OCI-LY1 (cell line): Measurements from ENCODE around the gene IBA57.

ENCODE experiments used
- H2AFZ ChIP-seq: fragments of 200-600 bp; sonication (generic), shearing (Covaris generic); 2 replicates; pipeline ENCODE4 v1.6.0; 2014; ENCODE audit warnings: antibody characterized with exemption, mild to moderate bottlenecking, low read length
- H3F3A ChIP-seq: fragments of 200-600 bp; sonication (generic), shearing (Covaris generic); 2 replicates; pipeline ENCODE4 v1.6.0; 2014; ENCODE audit warnings: mild to moderate bottlenecking, antibody characterized with exemption, low read length, moderate library complexity; ENCODE audit not compliant: insufficient read depth
- H3K27ac ChIP-seq: fragments of 200-600 bp; sonication (generic); 2 replicates; pipeline ENCODE4 v1.5.1; 2014; ENCODE audit warnings: low read length, mixed run types, mild to moderate bottlenecking, low read depth; ENCODE audit not compliant: poor library complexity, severe bottlenecking
- H3K27me3 ChIP-seq: fragments of 200-600 bp; sonication (generic); 2 replicates; pipeline ENCODE4 v1.6.0; 2014; ENCODE audit warnings: antibody characterized with exemption, mild to moderate bottlenecking, low read length, moderate library complexity; ENCODE audit not compliant: insufficient read depth
- H3K36me3 ChIP-seq: fragments of 200-600 bp; sonication (generic); 2 replicates; pipeline ENCODE4 v1.6.1; 2014; ENCODE audit warnings: mild to moderate bottlenecking, antibody characterized with exemption, low read length, moderate library complexity, mixed read lengths; ENCODE audit not compliant: insufficient read depth
- H3K4me1 ChIP-seq: fragments of 200-600 bp; sonication (generic); 2 replicates; pipeline ENCODE4 v1.5.1; 2014; ENCODE audit warnings: mild to moderate bottlenecking, low read length, moderate library complexity; ENCODE audit not compliant: insufficient read depth, severe bottlenecking
- H3K4me2 ChIP-seq: fragments of 200-600 bp; sonication (generic), shearing (Covaris generic); 2 replicates; pipeline ENCODE4 v1.6.1; 2014; ENCODE audit warnings: low read length
- H3K4me3 ChIP-seq: fragments of 200-600 bp; sonication (generic); 2 replicates; pipeline ENCODE4 v1.5.1; 2014; ENCODE audit warnings: low read length, low read depth, mild to moderate bottlenecking, mixed read lengths; ENCODE audit not compliant: poor library complexity, severe bottlenecking
- H3K79me2 ChIP-seq: fragments of 200-600 bp; shearing (Covaris generic); 2 replicates; pipeline ENCODE4 v1.6.1; 2016; ENCODE audit warnings: mixed run types, low read length, mixed read lengths; ENCODE audit not compliant: insufficient read depth
- H3K9ac ChIP-seq: fragments of 200-600 bp; sonication (generic), shearing (Covaris generic); 2 replicates; pipeline ENCODE4 v1.6.1; 2014; ENCODE audit warnings: mild to moderate bottlenecking, low read length, mixed read lengths
- H3K9me2 ChIP-seq: fragments of 200-600 bp; sonication (generic), shearing (Covaris generic); 2 replicates; pipeline ENCODE4 v1.6.1; 2014; ENCODE audit warnings: low read depth, mild to moderate bottlenecking, low read length, mixed read lengths
- H3K9me3 ChIP-seq: fragments of 200-600 bp; shearing (Covaris generic); 2 replicates; pipeline ENCODE4 v1.6.1; 2014; ENCODE audit warnings: low read length, mixed read lengths
- H4K20me1 ChIP-seq: fragments of 200-600 bp; sonication (generic), shearing (Covaris generic); 2 replicates; pipeline ENCODE4 v1.6.0; 2016; ENCODE audit warnings: mild to moderate bottlenecking, low read length; ENCODE audit not compliant: insufficient read depth
- EZH2 ChIP-seq: fragments of 200-600 bp; sonication (generic), shearing (Covaris generic); IDR thresholded peaks from 2 replicates; pipeline ENCODE4 v1.8.0; 2017; ENCODE audit warnings: borderline replicate concordance, mixed run types, mild to moderate bottlenecking, antibody characterized with exemption, low read length, moderate library complexity, mixed read lengths
- TF ChIP-seq, protein P1 (sequence below): fragments of 200-600 bp; sonication (generic), shearing (Covaris generic); IDR thresholded peaks from 2 replicates; pipeline ENCODE4 v1.5.1; 2017; ENCODE audit warnings: mild to moderate bottlenecking, antibody characterized with exemption, low read length, moderate library complexity, mixed read lengths

IBA57 gene

GRCh38 chr1:228123505-228123904, 42.1 kb upstream of the IBA57 start:
- no peaks in the 10 kb centered on the region for H3K27me3 ChIP-seq
- H3K4me3 ChIP-seq, result no peak overlapping the region
- H3K27ac ChIP-seq, result no peak overlapping the region

DNA sequence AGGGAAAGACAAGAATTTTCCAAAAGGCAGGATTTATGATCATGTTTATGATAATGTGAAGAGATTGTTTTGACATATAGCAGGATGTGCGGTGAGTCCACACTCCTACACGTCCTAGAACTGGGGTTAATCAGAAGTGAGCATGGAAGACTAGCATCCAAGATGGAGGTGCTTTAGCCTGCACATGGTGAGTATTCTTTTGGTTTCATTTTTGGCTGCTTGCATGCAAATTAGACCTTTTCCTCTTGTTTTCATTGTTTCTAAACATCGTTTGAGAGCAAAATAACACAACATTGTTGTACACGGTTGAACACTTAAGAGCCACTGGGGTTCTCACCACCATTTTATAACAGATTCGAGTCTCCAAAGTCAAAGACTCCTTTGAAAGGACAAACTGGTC, 40.4 kb upstream of the IBA57 start:
- Histone ChIP-seq H3K27me3 (no peaks in the 10 kb centered on the region), H3K36me3 (no peaks in the 10 kb centered on the region), H2AFZ (no peak overlapping the region)

More at GRCh38 chr1:228123505-228123904, 42.1 kb upstream of the IBA57 start:
- Histone ChIP-seq H4K20me1 (no peaks in the 10 kb centered on the region), H3K9ac (no peak overlapping the region), H3K4me1 (peaks cover 4% of the 10 kb centered on the region), H3K9me3 (no peaks in the 10 kb centered on the region), H3K79me2 (no peaks in the 10 kb centered on the region), H3K9me2 (no peaks in the 10 kb centered on the region), H3K4me2 (no peak overlapping the region), H3F3A (no peaks in the 10 kb centered on the region), H2AFZ (no peak overlapping the region), H3K36me3 (no peaks in the 10 kb centered on the region)
- TF ChIP-seq, protein P1, sequence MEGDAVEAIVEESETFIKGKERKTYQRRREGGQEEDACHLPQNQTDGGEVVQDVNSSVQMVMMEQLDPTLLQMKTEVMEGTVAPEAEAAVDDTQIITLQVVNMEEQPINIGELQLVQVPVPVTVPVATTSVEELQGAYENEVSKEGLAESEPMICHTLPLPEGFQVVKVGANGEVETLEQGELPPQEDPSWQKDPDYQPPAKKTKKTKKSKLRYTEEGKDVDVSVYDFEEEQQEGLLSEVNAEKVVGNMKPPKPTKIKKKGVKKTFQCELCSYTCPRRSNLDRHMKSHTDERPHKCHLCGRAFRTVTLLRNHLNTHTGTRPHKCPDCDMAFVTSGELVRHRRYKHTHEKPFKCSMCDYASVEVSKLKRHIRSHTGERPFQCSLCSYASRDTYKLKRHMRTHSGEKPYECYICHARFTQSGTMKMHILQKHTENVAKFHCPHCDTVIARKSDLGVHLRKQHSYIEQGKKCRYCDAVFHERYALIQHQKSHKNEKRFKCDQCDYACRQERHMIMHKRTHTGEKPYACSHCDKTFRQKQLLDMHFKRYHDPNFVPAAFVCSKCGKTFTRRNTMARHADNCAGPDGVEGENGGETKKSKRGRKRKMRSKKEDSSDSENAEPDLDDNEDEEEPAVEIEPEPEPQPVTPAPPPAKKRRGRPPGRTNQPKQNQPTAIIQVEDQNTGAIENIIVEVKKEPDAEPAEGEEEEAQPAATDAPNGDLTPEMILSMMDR, result no peak
- no peak for TF ChIP-seq EZH2

DNA sequence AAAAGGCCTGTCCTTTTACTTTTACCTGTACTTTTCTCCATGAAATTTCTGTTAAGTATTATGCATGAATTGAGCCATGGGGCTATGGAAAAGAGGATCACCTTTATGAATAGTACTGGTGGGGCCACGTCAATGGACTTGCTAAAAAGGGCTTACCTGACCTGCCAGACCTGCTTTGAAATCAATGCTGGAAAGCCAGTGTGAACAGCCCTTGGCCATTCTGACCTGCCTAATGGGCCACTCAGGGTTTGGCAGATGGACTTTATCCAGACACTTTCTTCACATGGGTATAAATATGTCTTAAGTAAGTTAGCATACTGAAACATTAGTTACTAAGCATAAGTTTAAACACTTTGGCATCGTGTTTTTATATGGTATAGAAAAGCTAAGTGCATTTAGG, 33.8 kb upstream of the IBA57 start:
- TF ChIP-seq, protein P1, result no peak
- no peak for TF ChIP-seq EZH2
- Histone ChIP-seq H3K9me2 (no peaks in the 10 kb centered on the region), H3K4me3 (no peak overlapping the region), H3K9me3 (no peaks in the 10 kb centered on the region), H3K36me3 (no peaks in the 10 kb centered on the region), H4K20me1 (no peaks in the 10 kb centered on the region), H3K27ac (no peak overlapping the region), H3K4me2 (no peak overlapping the region), H2AFZ (no peak overlapping the region), H3K79me2 (no peaks in the 10 kb centered on the region), H3F3A (no peaks in the 10 kb centered on the region), H3K9ac (no peak overlapping the region), H3K27me3 (no peaks in the 10 kb centered on the region), H3K4me1 (peaks cover 3% of the 10 kb centered on the region)

More for the DNA sequence above, 40.4 kb upstream of the IBA57 start:
- no peaks in the 10 kb centered on the region for H3F3A ChIP-seq
- TF ChIP-seq, protein P1, result no peak
- TF ChIP-seq EZH2, result no peak
- H3K4me2 ChIP-seq, result no peak overlapping the region
- no peaks in the 10 kb centered on the region for H3K9me3 ChIP-seq
- H4K20me1 ChIP-seq, result no peaks in the 10 kb centered on the region
- no peak overlapping the region for H3K9ac ChIP-seq
- H3K4me3 ChIP-seq, result no peak overlapping the region
- peaks cover 4% of the 10 kb centered on the region for H3K4me1 ChIP-seq
- no peaks in the 10 kb centered on the region for H3K79me2 ChIP-seq
- H3K27ac ChIP-seq, result no peak overlapping the region
- no peaks in the 10 kb centered on the region for H3K9me2 ChIP-seq
